Ovary (tissue), 9 donors: ENCODE results near the gene STARD5. TPM values are rescaled to one million over a fixed set of nuclear protein-coding genes. Genes with fewer than 3 reads are reported as not detected.

Experiments
- DNase-seq, 5 donors: peaks; one replicate each; pipeline ENCODE4 v3.0.0-alpha.2; 2019 to 2020
- H3K27ac ChIP-seq, 2 donors: fragments of 200-600 bp; one replicate each; pipeline versions ENCODE4 v1.5.1 to v1.8.0; 2019 to 2022
- H3K27me3 ChIP-seq: fragments of 200-600 bp; one replicate; pipeline ENCODE4 v1.8.0; 2022
- H3K36me3 ChIP-seq: fragments of 200-600 bp; sonication (generic); one replicate; pipeline ENCODE4 v1.5.1; 2019
- H3K4me1 ChIP-seq: one replicate; pipeline ENCODE4 v1.8.1; 2013; ENCODE audit warnings: mild to moderate bottlenecking, moderate library complexity; ENCODE audit not compliant: insufficient read depth
- H3K4me3 ChIP-seq: fragments of 200-600 bp; sonication (generic); one replicate; pipeline ENCODE4 v1.5.1; 2017
- H3K9me3 ChIP-seq, 2 donors: fragments of 200-600 bp in 1 of 2; sonication (generic) in 1 of 2; one replicate each; pipeline versions ENCODE4 v1.5.1 to v1.8.1; 2013 to 2019; ENCODE audit warnings: mild to moderate bottlenecking in 1 of 2, moderate library complexity in 1 of 2
- EP300 ChIP-seq: sonication (generic); formaldehyde crosslinking; IDR thresholded peaks from one replicate; pipeline ENCODE4 v1.6.1; 2017; ENCODE audit warnings: antibody characterized with exemption
- POLR2A ChIP-seq: fragments of 450-650 bp; IDR thresholded peaks from one replicate; pipeline ENCODE4 v1.6.1; 2017; ENCODE audit warnings: antibody characterized with exemption, mild to moderate bottlenecking, moderate library complexity
- WGBS, 3 donors: extraction: QIAGEN DNeasy Blood & Tissue Kit in 1 of 3; methylation state at CpG; one replicate each; pipeline versions ENCODE4 v1.1.5 to v1.1.7; 2013 to 2017; 5-methylcytosine and 5-hydroxymethylcytosine counted together
- intact Hi-C, 4 donors: fragments of 100-400 bp; cut with DNase I; formaldehyde crosslinking; loops; one replicate each; pipeline versions ENCODE4 v1.11.0 to v1.15.1; 2022 to 2023
- polyA plus RNA-seq, 2 donors: library from polyadenylated mRNA; stranded (reverse); fragments of 200-250 nt in 1 of 2; fragments of 350-450 nt in 1 of 2; fragmentation: Illumina TruSeq in 1 of 2; extraction: RNeasy Lipid Tissue Mini Kit (QIAGEN cat#74804) in 1 of 2; gene quantifications; one replicate each; pipeline ENCODE4 v1.2.3, GENCODE V29; 2013 to 2014
- total RNA-seq, 7 donors: library from RNA; depleted of rRNA in 2 of 7; stranded (reverse); fragments of >200 nt in 2 of 7; fragmentation: NEBNext Ultra II Directional in 3 of 7; extraction: Animal tissue kit (Norgen Biotek cat#: 25700) in 3 of 7; gene quantifications; one replicate each; pipeline versions ENCODE4 v1.1.0 to v1.2.4, GENCODE V29; 2016 to 2023
- TF ChIP-seq, protein P1 (sequence below), 3 donors: fragments of 450-650 bp in 2 of 3; fragments of 200-600 bp in 1 of 3; IDR thresholded peaks; one replicate each; pipeline versions ENCODE4 v1.5.1 to v1.8.0; 2016 to 2022; ENCODE audit warnings: antibody characterized with exemption in 3 of 3, mild to moderate bottlenecking in 1 of 3
- donor health status: DM: no; HTN: no; CAD: no; lungs with moderate emphysema.
- donor health status: DM: no; HTN: no; CAD: no.
- donor health status: Bipolar disorder and iron deficiency.
- donor health status: DM: yes; HTN: yes; CAD: no.
- donor health status: DM: no; HTN: no; CAD: no.
- donor health status: DM: yes; HTN: yes; CAD: no.

The STARD5 gene
- total and polyA plus RNA-seq, 9 donors = 3.8 to 9.4 (median 6.3) TPM

DNA sequence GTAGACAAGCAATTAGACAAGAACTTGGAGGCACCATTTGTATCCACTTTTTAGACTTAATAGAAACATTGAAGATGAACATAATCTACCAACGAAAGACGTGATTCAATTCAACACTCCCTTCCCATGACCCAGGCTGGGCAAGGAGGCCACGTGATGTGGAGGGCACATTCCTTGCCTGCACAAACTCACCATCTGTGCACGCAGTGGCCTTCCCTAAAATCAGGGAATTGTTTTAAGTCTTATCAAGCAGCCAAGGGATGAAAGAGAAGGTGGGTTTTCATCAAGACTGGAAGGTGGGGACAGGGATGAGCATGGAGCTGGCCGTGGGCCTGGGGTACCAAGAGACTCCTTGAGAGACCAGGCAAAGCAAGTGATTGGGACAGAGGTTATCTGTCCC lies 13.5 kb downstream of the STARD5 start:
- DNase-seq = no peak
- H3K9me3 ChIP-seq = no peaks in the 10 kb centered on the region
- no peak overlapping the region for H3K27ac ChIP-seq
- intact Hi-C loops = no loop called here
- no peak for TF ChIP-seq EP300
- TF ChIP-seq, protein P1, sequence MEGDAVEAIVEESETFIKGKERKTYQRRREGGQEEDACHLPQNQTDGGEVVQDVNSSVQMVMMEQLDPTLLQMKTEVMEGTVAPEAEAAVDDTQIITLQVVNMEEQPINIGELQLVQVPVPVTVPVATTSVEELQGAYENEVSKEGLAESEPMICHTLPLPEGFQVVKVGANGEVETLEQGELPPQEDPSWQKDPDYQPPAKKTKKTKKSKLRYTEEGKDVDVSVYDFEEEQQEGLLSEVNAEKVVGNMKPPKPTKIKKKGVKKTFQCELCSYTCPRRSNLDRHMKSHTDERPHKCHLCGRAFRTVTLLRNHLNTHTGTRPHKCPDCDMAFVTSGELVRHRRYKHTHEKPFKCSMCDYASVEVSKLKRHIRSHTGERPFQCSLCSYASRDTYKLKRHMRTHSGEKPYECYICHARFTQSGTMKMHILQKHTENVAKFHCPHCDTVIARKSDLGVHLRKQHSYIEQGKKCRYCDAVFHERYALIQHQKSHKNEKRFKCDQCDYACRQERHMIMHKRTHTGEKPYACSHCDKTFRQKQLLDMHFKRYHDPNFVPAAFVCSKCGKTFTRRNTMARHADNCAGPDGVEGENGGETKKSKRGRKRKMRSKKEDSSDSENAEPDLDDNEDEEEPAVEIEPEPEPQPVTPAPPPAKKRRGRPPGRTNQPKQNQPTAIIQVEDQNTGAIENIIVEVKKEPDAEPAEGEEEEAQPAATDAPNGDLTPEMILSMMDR (IDR thresholded peaks at IDR 0.05) = no peak
- TF ChIP-seq POLR2A = no peak
- peaks cover 6% of the 10 kb centered on the region for H3K4me1 ChIP-seq
- no peak overlapping the region for H3K4me3 ChIP-seq
- H3K27me3 ChIP-seq = no peaks in the 10 kb centered on the region
- H3K36me3 ChIP-seq = no peaks in the 10 kb centered on the region
- WGBS, 3 donors = 94 to 95% (median 95%) methylated on average over 5 of the region's 5 CpGs

GRCh38 chr15:81309647-81310450 lies 14.1 kb downstream of the STARD5 start:
- 87 to 92% (median 89%) methylated on average over 8 of the region's 8 CpGs for WGBS, 3 donors
- Histone ChIP-seq H3K27me3 (no peaks in the 10 kb centered on the region), H3K36me3 (no peaks in the 10 kb centered on the region), H3K4me1 (peaks cover 6% of the 10 kb centered on the region), H3K27ac (no peak overlapping the region), H3K9me3 (no peaks in the 10 kb centered on the region), H3K4me3 (no peak overlapping the region)
- intact Hi-C loops = no loop called here
- TF ChIP-seq, protein P1 (IDR thresholded peaks at IDR 0.05) = no peak
- no peak for TF ChIP-seq EP300
- no peak for TF ChIP-seq POLR2A
- DNase-seq = no peak

DNA sequence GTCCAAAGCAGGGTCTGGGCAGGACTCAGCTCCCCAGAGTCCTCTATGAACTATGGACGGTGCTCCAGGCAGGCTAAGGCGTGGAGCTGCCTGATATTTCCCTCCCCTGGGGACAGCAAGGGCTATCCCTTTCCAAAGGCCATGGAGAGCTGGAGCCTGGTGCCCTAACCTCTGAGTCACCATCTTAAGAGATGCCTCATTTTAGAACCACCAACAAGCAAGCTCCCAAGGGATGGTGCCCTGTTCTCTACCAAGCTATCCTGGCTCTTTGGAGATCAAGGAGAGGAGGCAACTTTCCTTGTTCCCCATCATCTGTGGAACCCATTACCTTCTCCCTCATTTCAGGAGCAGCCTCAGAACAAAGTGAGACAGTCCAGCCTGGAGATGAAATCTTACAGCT lies 15.7 kb downstream of the STARD5 start:
- Histone ChIP-seq H3K4me3 (no peak overlapping the region), H3K4me1 (peaks cover 4% of the 10 kb centered on the region), H3K9me3 (no peaks in the 10 kb centered on the region), H3K36me3 (no peaks in the 10 kb centered on the region), H3K27me3 (no peaks in the 10 kb centered on the region), H3K27ac (no peak overlapping the region)
- TF ChIP-seq POLR2A (no peak), EP300 (no peak)
- TF ChIP-seq, protein P1 (IDR thresholded peaks at IDR 0.05) = no peak
- intact Hi-C loops = no loop called here
- DNase-seq = no peak
- 67 to 90% (median 82%) methylated on average over 2 of the region's 2 CpGs for WGBS, 3 donors

- H3K36me3 ChIP-seq = no peaks in the 10 kb centered on the region
- WGBS, 3 donors = 81 to 89% (median 81%) methylated on average over 5 of the region's 5 CpGs
- no peak overlapping the region for H3K27ac ChIP-seq
- no peaks in the 10 kb centered on the region for H3K27me3 ChIP-seq
- no peak for DNase-seq
- no peak for TF ChIP-seq EP300
- intact Hi-C loops = no loop called here
- no peak overlapping the region for H3K4me3 ChIP-seq
- no peaks in the 10 kb centered on the region for H3K9me3 ChIP-seq
- H3K4me1 ChIP-seq = no peaks in the 10 kb centered on the region
These were observed 19.7 kb downstream of the STARD5 start for GRCh38 chr15:81304226-81304625.
